HCT116 (cell line): ENCODE results near the gene LY6G6D. TPM values are rescaled to one million over a fixed set of nuclear protein-coding genes. Genes with fewer than 3 reads are reported as not detected.
A peak's percentile ranks its signal among the peaks of the same experiment; 100 is the strongest.

Experiments used
- ATAC-seq: fragments of 200-7000 bp; cut with Tn5 transposase; 2 replicates; pipeline ENCODE4 v1.9.1; 2020; ENCODE audit warnings: mild to moderate bottlenecking, moderate library complexity
- Bru-seq: library from RNA; stranded (reverse); fragments of 400-500 nt; gene quantifications from one replicate; lab custom pipeline; 2021; lab: Mats Ljungman, UMichigan
- BruChase-seq, 2 experiments: library from RNA; stranded (reverse); fragments of 400-500 nt; gene quantifications; one replicate each; lab custom pipeline; 2021; lab: Mats Ljungman, UMichigan
- BruUV-seq: library from RNA; stranded (reverse); fragments of 400-500 nt; replicated peaks from 2 replicates; lab custom pipeline; 2021; lab: Mats Ljungman, UMichigan
- CTCF ChIA-PET: fragments of 300-600 bp; sonication (Branson Sonifier 250); formaldehyde crosslinking; loops from one replicate; lab custom pipeline; 2021; ENCODE audit warnings: antibody characterized with exemption; lab: Charles Lee
- POLR2A ChIA-PET: fragments of 300-600, 350-600 bp; sonication (Branson Sonifier 250); formaldehyde crosslinking; loops from one replicate; lab custom pipeline; 2021; ENCODE audit warnings: antibody characterized with exemption; lab: Charles Lee
- RAD21 ChIA-PET, 2 experiments: fragments of 300-600 bp; sonication (Branson Sonifier 250); formaldehyde crosslinking; loops; one replicate each; lab custom pipeline; 2023; ENCODE audit warnings: low total read pairs in 2 of 2; ENCODE audit not compliant: uncharacterized antibody in 2 of 2, unreplicated experiment in 2 of 2, low non-redundant PET in 1 of 2; lab: Charles Lee
- DNase-seq: peaks from one replicate; pipeline ENCODE4 v3.0.0-alpha.2; 2010; ENCODE audit warnings: low read depth, low spot score
- H2AFZ ChIP-seq: fragments of 200-600 bp; shearing (Covaris generic), sonication (generic); 2 replicates; pipeline ENCODE4 v1.6.1; 2017; ENCODE audit warnings: low read depth, mixed run types, mixed read lengths, antibody characterized with exemption, low read length; ENCODE audit not compliant: poor library complexity, severe bottlenecking
- H3K27ac ChIP-seq: 2 replicates; pipeline ENCODE4 v1.5.1; 2012; ENCODE audit warnings: low read depth, low read length
- H3K27me3 ChIP-seq: fragments of 200-600 bp; sonication (generic); 2 replicates; pipeline ENCODE4 v1.6.1; 2016; ENCODE audit warnings: mixed run types, low read length, mixed read lengths; ENCODE audit not compliant: insufficient read depth
- H3K36me3 ChIP-seq, 2 experiments: fragments of 200-500 bp in 1 of 2; fragments of 200-600 bp in 1 of 2; sonication (Bioruptor generic) in 1 of 2; sonication (generic) in 1 of 2; 2 replicates each; pipeline versions ENCODE4 v1.5.1 to v1.6.1; 2014 to 2016; ENCODE audit warnings: low read length in 2 of 2, inconsistent platforms in 1 of 2, mixed read lengths in 1 of 2, mixed run types in 1 of 2; ENCODE audit not compliant: insufficient read depth in 2 of 2, control insufficient read depth in 1 of 2
- H3K4me1 ChIP-seq, 2 experiments: fragments of 200-600 bp in 1 of 2; sonication (generic) in 1 of 2; 2 replicates each; pipeline versions ENCODE4 v1.5.1 to v1.6.1; 2012 to 2017; ENCODE audit warnings: low read length in 2 of 2, inconsistent platforms in 1 of 2, mild to moderate bottlenecking in 1 of 2, mixed read lengths in 1 of 2, mixed run types in 1 of 2, moderate library complexity in 1 of 2; ENCODE audit not compliant: insufficient read depth in 2 of 2, control insufficient read depth in 1 of 2
- H3K4me2 ChIP-seq: fragments of 200-600 bp; sonication (generic); 2 replicates; pipeline ENCODE4 v1.6.1; 2017; ENCODE audit warnings: mixed run types, low read length, mixed read lengths
- H3K4me3 ChIP-seq, 2 experiments: fragments of 200-600 bp in 1 of 2; sonication (generic) in 1 of 2; replicated peaks in 1 of 2; 2 replicates each; pipeline ENCODE4 v1.5.1; 2011 to 2016; ENCODE audit warnings: low read length in 2 of 2, control low read depth in 1 of 2, low read depth in 1 of 2, mild to moderate bottlenecking in 1 of 2, mixed read lengths in 1 of 2, mixed run types in 1 of 2
- H3K79me2 ChIP-seq: fragments of 200-600 bp; sonication (generic); 2 replicates; pipeline ENCODE4 v1.6.1; 2017; ENCODE audit warnings: mild to moderate bottlenecking, mixed run types, low read length, moderate library complexity, mixed read lengths; ENCODE audit not compliant: insufficient read depth
- H3K9ac ChIP-seq: fragments of 200-600 bp; sonication (generic); 2 replicates; pipeline ENCODE4 v1.6.1; 2016; ENCODE audit warnings: low read length, mixed read lengths
- H3K9me2 ChIP-seq: fragments of 200-600 bp; sonication (generic), shearing (Covaris generic); 2 replicates; pipeline ENCODE4 v1.6.1; 2017; ENCODE audit warnings: mixed run types, mild to moderate bottlenecking, moderate library complexity; ENCODE audit not compliant: insufficient read depth
- H3K9me3 ChIP-seq, 2 experiments: fragments of 200-500 bp in 1 of 2; fragments of 200-600 bp in 1 of 2; sonication (Bioruptor generic) in 1 of 2; sonication (generic) in 1 of 2; 2 replicates each; pipeline ENCODE4 v1.6.1; 2014 to 2017; ENCODE audit warnings: low read length in 2 of 2, mixed read lengths in 2 of 2, inconsistent platforms in 1 of 2, low read depth in 1 of 2, mild to moderate bottlenecking in 1 of 2, mixed run types in 1 of 2, moderate library complexity in 1 of 2; ENCODE audit not compliant: control insufficient read depth in 1 of 2, insufficient read depth in 1 of 2
- H4K20me1 ChIP-seq: fragments of 200-600 bp; sonication (generic), shearing (Covaris generic); 2 replicates; pipeline ENCODE4 v1.6.1; 2017; ENCODE audit warnings: mixed run types, mild to moderate bottlenecking, moderate library complexity; ENCODE audit not compliant: insufficient read depth
- CBX3 ChIP-seq: IDR thresholded peaks from 2 replicates; pipeline ENCODE4 v1.6.1; 2012; ENCODE audit warnings: low read depth
- EGR1 ChIP-seq: IDR thresholded peaks from 2 replicates; pipeline ENCODE4 v1.6.1; 2012; ENCODE audit warnings: low read depth
- ELF1 ChIP-seq: IDR thresholded peaks from 2 replicates; pipeline ENCODE4 v1.6.1; 2012; ENCODE audit warnings: low read depth, borderline replicate concordance
- EZH2 ChIP-seq: fragments of 200-600 bp; sonication (generic); IDR thresholded peaks from 2 replicates; pipeline ENCODE4 v1.6.1; 2017; ENCODE audit warnings: antibody characterized with exemption, mixed run types
- EZH2phosphoT487 ChIP-seq: fragments of 200-600 bp; IDR thresholded peaks from 2 replicates; pipeline ENCODE4 v1.6.1; 2018; ENCODE audit warnings: antibody characterized with exemption, borderline replicate concordance
- JUND ChIP-seq: IDR thresholded peaks from 2 replicates; pipeline ENCODE4 v1.6.1; 2012
- POLR2A ChIP-seq: IDR thresholded peaks from 2 replicates; pipeline ENCODE4 v1.7.0; 2011; ENCODE audit warnings: borderline replicate concordance; ENCODE audit not compliant: insufficient read depth, insufficient read length; ENCODE audit errors: extremely low read depth
- POLR2AphosphoS5 ChIP-seq: IDR thresholded peaks from 2 replicates; pipeline ENCODE4 v1.6.1; 2011; ENCODE audit warnings: mild to moderate bottlenecking, low read depth, low read length, moderate library complexity
- SIN3A ChIP-seq: IDR thresholded peaks from 2 replicates; pipeline ENCODE4 v1.6.1; 2012; ENCODE audit warnings: low read depth
- SRF ChIP-seq: IDR thresholded peaks from 2 replicates; pipeline ENCODE4 v1.6.1; 2012; ENCODE audit warnings: low read depth
- TCF7L2 ChIP-seq: IDR thresholded peaks from 2 replicates; pipeline ENCODE4 v1.7.0; 2011; ENCODE audit warnings: borderline replicate concordance, inconsistent platforms; ENCODE audit not compliant: insufficient read depth, insufficient read length; ENCODE audit errors: extremely low read depth
- ZFX ChIP-seq: fragments of 450-650 bp; IDR thresholded peaks from 2 replicates; pipeline ENCODE4 v1.6.1; 2017
- ZNF274 ChIP-seq: fragments of 200-500 bp; sonication (Bioruptor generic); IDR thresholded peaks from 2 replicates; pipeline ENCODE4 v1.6.1; 2014; ENCODE audit warnings: mild to moderate bottlenecking, low read depth, low read length, inconsistent platforms
- intact Hi-C: fragments of 100-400 bp; cut with micrococcal nuclease; formaldehyde crosslinking; loops from 2 replicates; pipeline ENCODE4 v1.10.0; 2022
- long read RNA-seq: library from polyadenylated mRNA; unstranded; transcript quantifications from one replicate; pipeline ENCODE4 v2.0.0, GENCODE V29; 2021; ENCODE audit not compliant: unreplicated experiment
- polyA plus RNA-seq: library from polyadenylated mRNA; unstranded; fragments of >200 nt; gene quantifications from 2 replicates; pipeline ENCODE4 v1.2.1, GENCODE V29; 2012; ENCODE audit warnings: missing spikeins
- total RNA-seq: library from RNA; stranded (reverse); gene quantifications from one replicate; pipeline ENCODE4 v1.2.1, GENCODE V29; 2021; ENCODE audit not compliant: unreplicated experiment
- TF ChIP-seq, protein P1 (sequence below): IDR thresholded peaks from 2 replicates; pipeline ENCODE4 v1.6.1; 2012; ENCODE audit warnings: low read depth
- TF ChIP-seq, protein P2 (sequence below): IDR thresholded peaks from 2 replicates; pipeline ENCODE4 v1.6.1; 2012
- TF ChIP-seq, protein P3 (sequence below), 3 experiments: fragments of 200-600 bp in 1 of 3; sonication (generic) in 1 of 3; IDR thresholded peaks in 2 of 3; conservative IDR thresholded peaks in 1 of 3; 2 replicates each; pipeline ENCODE4 v1.5.1; 2012 to 2017; ENCODE audit warnings: low read depth in 2 of 3, low read length in 2 of 3, antibody characterized with exemption in 1 of 3, borderline replicate concordance in 1 of 3, control low read depth in 1 of 3, mild to moderate bottlenecking in 1 of 3, mixed read lengths in 1 of 3, mixed run types in 1 of 3, moderate library complexity in 1 of 3; ENCODE audit not compliant: insufficient read depth in 1 of 3

Gene LY6G6D, protein sequence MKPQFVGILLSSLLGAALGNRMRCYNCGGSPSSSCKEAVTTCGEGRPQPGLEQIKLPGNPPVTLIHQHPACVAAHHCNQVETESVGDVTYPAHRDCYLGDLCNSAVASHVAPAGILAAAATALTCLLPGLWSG
- total RNA-seq (not detected), Bru-seq, nascent RNA (not detected), BruChase-seq, experiment 1, labeled RNA remaining after a 6-hour chase (not detected), BruChase-seq, experiment 2, labeled RNA remaining after a 2-hour chase (percentile 30 among the genes with signal in this experiment)
- polyA plus RNA-seq: not detected in 2 replicates
- long read RNA-seq: 0 reads

DNA sequence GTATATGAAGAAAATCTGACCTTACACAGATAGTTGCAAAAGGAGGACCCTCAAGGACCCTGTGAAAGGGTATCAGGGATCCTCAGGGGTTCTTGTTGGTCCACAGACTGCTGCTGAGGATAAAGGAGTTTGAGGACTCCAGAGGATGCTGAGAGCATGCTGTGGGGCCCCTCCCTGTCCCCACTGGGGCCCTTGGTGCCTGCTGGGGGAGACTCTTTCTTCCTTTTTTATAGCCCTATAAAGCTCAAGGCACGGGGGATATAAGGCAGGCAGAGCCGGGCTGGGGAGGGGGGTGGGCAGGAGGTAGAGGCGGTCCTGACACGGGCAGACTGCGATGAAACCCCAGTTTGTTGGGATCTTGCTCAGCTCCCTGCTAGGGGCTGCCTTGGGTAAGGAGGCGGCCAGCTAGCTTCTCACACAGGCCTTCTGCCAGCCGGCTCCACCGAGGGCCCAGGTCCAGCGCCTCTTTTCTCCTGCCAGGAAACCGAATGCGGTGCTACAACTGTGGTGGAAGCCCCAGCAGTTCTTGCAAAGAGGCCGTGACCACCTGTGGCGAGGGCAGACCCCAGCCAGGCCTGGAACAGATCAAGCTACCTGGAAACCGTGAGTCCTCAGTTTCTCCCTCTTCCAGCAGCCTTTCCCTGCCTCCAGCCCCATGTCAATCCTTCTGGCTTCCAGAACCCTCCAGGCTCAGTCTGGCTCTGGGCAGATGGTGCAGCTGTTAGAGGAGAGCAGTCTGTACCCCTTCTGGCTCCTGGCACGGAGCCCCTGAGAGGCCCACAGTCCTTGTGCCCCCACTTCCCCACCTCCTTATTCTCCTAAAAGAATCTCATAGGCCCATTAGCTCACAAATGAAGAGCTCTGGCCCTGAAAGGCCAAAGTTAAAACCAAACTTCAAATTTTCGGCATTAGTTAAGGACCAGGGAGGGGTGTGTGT lies at the start of gene LY6G6D:
Gene LY6G6D (plus strand): TSS at position 327 of the 937 bp plus-strand sequence. CDS start 8 bp downstream, at position 335.
- POLR2A ChIA-PET: interaction anchor here (0.7 to 1.2 kb wide), 3 partner anchors 10 to 112 kb away, joined by 3 to 5 read pairs (median 3); partner anchors contain the start of gene HSPA1B
- CTCF ChIA-PET: interaction anchor here (1.0 to 1.3 kb wide), 2 partner anchors 76 to 115 kb away, joined by 3 to 6 read pairs; no protein-coding TSS in a partner anchor
- TF ChIP-seq POLR2AphosphoS5 (no peak), CBX3 (no peak), ELF1 (no peak), EGR1 (no peak), EZH2phosphoT487 (no peak), EZH2 (no peak), JUND (no peak), SRF (no peak), POLR2A (no peak), ZFX (no peak), ZNF274 (no peak), TCF7L2 (no peak), SIN3A (no peak)
- TF ChIP-seq, protein P1, sequence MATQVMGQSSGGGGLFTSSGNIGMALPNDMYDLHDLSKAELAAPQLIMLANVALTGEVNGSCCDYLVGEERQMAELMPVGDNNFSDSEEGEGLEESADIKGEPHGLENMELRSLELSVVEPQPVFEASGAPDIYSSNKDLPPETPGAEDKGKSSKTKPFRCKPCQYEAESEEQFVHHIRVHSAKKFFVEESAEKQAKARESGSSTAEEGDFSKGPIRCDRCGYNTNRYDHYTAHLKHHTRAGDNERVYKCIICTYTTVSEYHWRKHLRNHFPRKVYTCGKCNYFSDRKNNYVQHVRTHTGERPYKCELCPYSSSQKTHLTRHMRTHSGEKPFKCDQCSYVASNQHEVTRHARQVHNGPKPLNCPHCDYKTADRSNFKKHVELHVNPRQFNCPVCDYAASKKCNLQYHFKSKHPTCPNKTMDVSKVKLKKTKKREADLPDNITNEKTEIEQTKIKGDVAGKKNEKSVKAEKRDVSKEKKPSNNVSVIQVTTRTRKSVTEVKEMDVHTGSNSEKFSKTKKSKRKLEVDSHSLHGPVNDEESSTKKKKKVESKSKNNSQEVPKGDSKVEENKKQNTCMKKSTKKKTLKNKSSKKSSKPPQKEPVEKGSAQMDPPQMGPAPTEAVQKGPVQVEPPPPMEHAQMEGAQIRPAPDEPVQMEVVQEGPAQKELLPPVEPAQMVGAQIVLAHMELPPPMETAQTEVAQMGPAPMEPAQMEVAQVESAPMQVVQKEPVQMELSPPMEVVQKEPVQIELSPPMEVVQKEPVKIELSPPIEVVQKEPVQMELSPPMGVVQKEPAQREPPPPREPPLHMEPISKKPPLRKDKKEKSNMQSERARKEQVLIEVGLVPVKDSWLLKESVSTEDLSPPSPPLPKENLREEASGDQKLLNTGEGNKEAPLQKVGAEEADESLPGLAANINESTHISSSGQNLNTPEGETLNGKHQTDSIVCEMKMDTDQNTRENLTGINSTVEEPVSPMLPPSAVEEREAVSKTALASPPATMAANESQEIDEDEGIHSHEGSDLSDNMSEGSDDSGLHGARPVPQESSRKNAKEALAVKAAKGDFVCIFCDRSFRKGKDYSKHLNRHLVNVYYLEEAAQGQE: no peak
- TF ChIP-seq, protein P2, sequence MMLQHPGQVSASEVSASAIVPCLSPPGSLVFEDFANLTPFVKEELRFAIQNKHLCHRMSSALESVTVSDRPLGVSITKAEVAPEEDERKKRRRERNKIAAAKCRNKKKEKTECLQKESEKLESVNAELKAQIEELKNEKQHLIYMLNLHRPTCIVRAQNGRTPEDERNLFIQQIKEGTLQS: no peak
- TF ChIP-seq, protein P3, sequence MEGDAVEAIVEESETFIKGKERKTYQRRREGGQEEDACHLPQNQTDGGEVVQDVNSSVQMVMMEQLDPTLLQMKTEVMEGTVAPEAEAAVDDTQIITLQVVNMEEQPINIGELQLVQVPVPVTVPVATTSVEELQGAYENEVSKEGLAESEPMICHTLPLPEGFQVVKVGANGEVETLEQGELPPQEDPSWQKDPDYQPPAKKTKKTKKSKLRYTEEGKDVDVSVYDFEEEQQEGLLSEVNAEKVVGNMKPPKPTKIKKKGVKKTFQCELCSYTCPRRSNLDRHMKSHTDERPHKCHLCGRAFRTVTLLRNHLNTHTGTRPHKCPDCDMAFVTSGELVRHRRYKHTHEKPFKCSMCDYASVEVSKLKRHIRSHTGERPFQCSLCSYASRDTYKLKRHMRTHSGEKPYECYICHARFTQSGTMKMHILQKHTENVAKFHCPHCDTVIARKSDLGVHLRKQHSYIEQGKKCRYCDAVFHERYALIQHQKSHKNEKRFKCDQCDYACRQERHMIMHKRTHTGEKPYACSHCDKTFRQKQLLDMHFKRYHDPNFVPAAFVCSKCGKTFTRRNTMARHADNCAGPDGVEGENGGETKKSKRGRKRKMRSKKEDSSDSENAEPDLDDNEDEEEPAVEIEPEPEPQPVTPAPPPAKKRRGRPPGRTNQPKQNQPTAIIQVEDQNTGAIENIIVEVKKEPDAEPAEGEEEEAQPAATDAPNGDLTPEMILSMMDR (IDR thresholded peaks at IDR 0.05 in 2 of 3, conservative IDR thresholded peaks at IDR 0.05 in 1 of 3; ENCODE audit: borderline replicate concordance in 1 of 3, insufficient read depth in 1 of 3, low read depth in 2 of 3, low read length in 2 of 3): no peak

More for the DNA sequence above, at the start of gene LY6G6D:
- H3K4me1 ChIP-seq: peaks cover 41 to 55% of the 10 kb centered on the region in 2 experiments
- RAD21 ChIA-PET: no interaction called here
- BruUV-seq: no TSS peak
- intact Hi-C loops: no loop called here
- H3K36me3 ChIP-seq: no peaks in the 10 kb centered on the region
- no peak within 1 kb of the TSS for H3K27ac ChIP-seq
- no peaks in the 10 kb centered on the region for H3K9me3 ChIP-seq
- H3K79me2 ChIP-seq: no peaks in the 10 kb centered on the region
- DNase-seq (no peak), ATAC-seq (no peak)
- peak within 1 kb of the TSS; percentile 67 for H3K4me2 ChIP-seq
- H3K4me3 ChIP-seq: 0 out of 4 replicates have a peak within 1 kb of the TSS, but pooled peaks of 1 of the 2 experiments have one; percentile 15
- H3K9me2 ChIP-seq: no peaks in the 10 kb centered on the region
- peak within 1 kb of the TSS; percentile 79 for H2AFZ ChIP-seq
- no peaks in the 10 kb centered on the region for H3K27me3 ChIP-seq
- H4K20me1 ChIP-seq: no peaks in the 10 kb centered on the region
- peak within 1 kb of the TSS; percentile 28 for H3K9ac ChIP-seq
